HEK293 (cell line): ENCODE data around the gene EIF1AX.
A peak's percentile ranks its signal among the peaks of the same experiment; 100 is the strongest.

Experiments
- CTCF ChIA-PET: fragments of 350-600 bp; formaldehyde crosslinking; extraction: SDS; loops from one replicate; lab custom pipeline; 2021; ENCODE audit warnings: antibody characterized with exemption; lab: Yijun Ruan, JAX
- POLR2A ChIA-PET: fragments of 300-600 bp; formaldehyde crosslinking; extraction: SDS; loops from one replicate; lab custom pipeline; 2020; ENCODE audit warnings: antibody characterized with exemption, inconsistent platforms; lab: Yijun Ruan, JAX
- H3K27ac ChIP-seq: fragments of 200-500 bp; sonication (Bioruptor generic); 2 replicates; pipeline ENCODE4 v1.5.1; 2014; ENCODE audit warnings: low read depth, low read length, control low read depth, inconsistent platforms; ENCODE audit errors: extremely low read depth
- H3K36me3 ChIP-seq, 2 experiments: fragments of 200-500 bp in 1 of 2; sonication (Bioruptor generic) in 1 of 2; 1 replicate in 1 of 2; 2 replicates in 1 of 2; pipeline ENCODE4 v1.5.1; 2014 to 2017; ENCODE audit warnings: inconsistent platforms in 2 of 2, low read length in 2 of 2; ENCODE audit not compliant: control insufficient read depth in 2 of 2, insufficient read depth in 1 of 2
- H3K4me1 ChIP-seq: fragments of 200-500 bp; sonication (Bioruptor generic); 2 replicates; pipeline ENCODE4 v1.5.1; 2014; ENCODE audit warnings: mild to moderate bottlenecking, low read length, inconsistent platforms; ENCODE audit not compliant: control insufficient read depth, insufficient read depth
- H3K4me3 ChIP-seq: 2 replicates; pipeline ENCODE4 v1.5.1; 2011; ENCODE audit warnings: low read depth, mild to moderate bottlenecking, control low read depth, low read length, moderate library complexity
- H3K9me3 ChIP-seq: fragments of 200-500 bp; sonication (Bioruptor generic); 2 replicates; pipeline ENCODE4 v1.5.1; 2014; ENCODE audit warnings: low read depth, low read length, inconsistent platforms; ENCODE audit not compliant: control insufficient read depth, insufficient read depth
- GLI2 ChIP-seq: fragments of 450-650 bp; formaldehyde crosslinking; IDR thresholded peaks from 2 replicates; pipeline ENCODE4; 2017; ENCODE audit warnings: missing biosample characterization, missing genetic modification characterization, low read depth, borderline replicate concordance
- GLIS2 ChIP-seq: fragments of 450-650 bp; formaldehyde crosslinking; IDR thresholded peaks from 2 replicates; pipeline ENCODE4 v1.5.1; 2016; ENCODE audit warnings: missing biosample characterization, missing genetic modification characterization
- HOXC10 ChIP-seq: sonication (generic); formaldehyde crosslinking; IDR thresholded peaks from 2 replicates; pipeline ENCODE4 v1.8.1; 2023; ENCODE audit warnings: mild to moderate bottlenecking, missing genetic modification reagents
- HOXD13 ChIP-seq: sonication (generic); formaldehyde crosslinking; IDR thresholded peaks from 2 replicates; pipeline ENCODE4 v1.8.0; 2022; ENCODE audit warnings: missing genetic modification reagents, borderline replicate concordance
- KLF8 ChIP-seq: fragments of 450-650 bp; formaldehyde crosslinking; IDR thresholded peaks from 2 replicates; pipeline ENCODE4 v1.5.1; 2016; ENCODE audit warnings: missing biosample characterization, missing genetic modification characterization
- OVOL3 ChIP-seq: fragments of 450-650 bp; formaldehyde crosslinking; IDR thresholded peaks from 2 replicates; pipeline ENCODE4 v1.5.1; 2016; ENCODE audit warnings: missing biosample characterization, missing genetic modification characterization
- PBX3 ChIP-seq: sonication (generic); formaldehyde crosslinking; IDR thresholded peaks from 2 replicates; pipeline ENCODE4 v1.8.1; 2022; ENCODE audit warnings: mild to moderate bottlenecking, moderate library complexity, missing genetic modification reagents
- REPIN1 ChIP-seq: fragments of 450-650 bp; formaldehyde crosslinking; IDR thresholded peaks from 2 replicates; pipeline ENCODE4 v1.5.1; 2017; ENCODE audit warnings: missing biosample characterization, missing genetic modification characterization, low read depth
- SCRT1 ChIP-seq: fragments of 450-650 bp; formaldehyde crosslinking; IDR thresholded peaks from 2 replicates; pipeline ENCODE4 v1.5.1; 2016; ENCODE audit warnings: missing biosample characterization, missing genetic modification characterization, borderline replicate concordance
- SP3 ChIP-seq: fragments of 450-650 bp; formaldehyde crosslinking; IDR thresholded peaks from 2 replicates; pipeline ENCODE4 v1.5.1; 2016; ENCODE audit warnings: missing biosample characterization, missing genetic modification characterization
- TRIM28 ChIP-seq: IDR thresholded peaks from 2 replicates; pipeline ENCODE4 v1.6.1; 2011; ENCODE audit warnings: low read length, control low read depth, borderline replicate concordance
- ZBTB26 ChIP-seq: fragments of 450-650 bp; formaldehyde crosslinking; optimal IDR thresholded peaks from 2 replicates; pipeline ENCODE3; 2016; ENCODE audit warnings: missing biosample characterization, mild to moderate bottlenecking, missing genetic modification characterization
- ZBTB8A ChIP-seq: fragments of 450-650 bp; formaldehyde crosslinking; IDR thresholded peaks from 2 replicates; pipeline ENCODE4 v1.5.1; 2016; ENCODE audit warnings: missing biosample characterization, missing genetic modification characterization
- ZFHX2 ChIP-seq: fragments of 450-650 bp; formaldehyde crosslinking; conservative IDR thresholded peaks from 2 replicates; pipeline ENCODE4 v1.5.1; 2016; ENCODE audit warnings: missing biosample characterization, missing genetic modification characterization
- ZNF112 ChIP-seq: fragments of 450-650 bp; formaldehyde crosslinking; IDR thresholded peaks from 2 replicates; pipeline ENCODE4 v1.5.0; 2017; ENCODE audit warnings: missing biosample characterization, missing genetic modification characterization
- ZNF132 ChIP-seq: fragments of 450-650 bp; formaldehyde crosslinking; IDR thresholded peaks from 2 replicates; pipeline ENCODE4 v1.5.1; 2017; ENCODE audit warnings: missing biosample characterization, missing genetic modification characterization, borderline replicate concordance
- ZNF138 ChIP-seq: fragments of 450-650 bp; formaldehyde crosslinking; IDR thresholded peaks from 2 replicates; pipeline ENCODE4 v1.5.1; 2016; ENCODE audit warnings: missing biosample characterization, missing genetic modification characterization, borderline replicate concordance
- ZNF140 ChIP-seq: fragments of 450-650 bp; formaldehyde crosslinking; IDR thresholded peaks from 2 replicates; pipeline ENCODE4 v1.5.1; 2016; ENCODE audit warnings: missing biosample characterization, missing genetic modification characterization
- ZNF2 ChIP-seq: fragments of 450-650 bp; formaldehyde crosslinking; IDR thresholded peaks from 2 replicates; pipeline ENCODE4 v1.5.1; 2016; ENCODE audit warnings: missing biosample characterization, missing genetic modification characterization
- ZNF221 ChIP-seq: fragments of 450-650 bp; formaldehyde crosslinking; IDR thresholded peaks from 2 replicates; pipeline ENCODE4 v1.5.1; 2017; ENCODE audit warnings: missing biosample characterization, missing genetic modification characterization, borderline replicate concordance
- ZNF274 ChIP-seq, 2 experiments: fragments of 200-500 bp in 1 of 2; fragments of 450-650 bp in 1 of 2; sonication (Bioruptor generic) in 1 of 2; formaldehyde crosslinking in 1 of 2; IDR thresholded peaks; 2 replicates each; pipeline versions ENCODE4 v1.5.1 to v1.6.1; 2014 to 2016; ENCODE audit warnings: borderline replicate concordance in 1 of 2, inconsistent platforms in 1 of 2, low read length in 1 of 2, missing biosample characterization in 1 of 2, missing genetic modification characterization in 1 of 2
- ZNF280D ChIP-seq: fragments of 450-650 bp; formaldehyde crosslinking; IDR thresholded peaks from 2 replicates; pipeline ENCODE4 v1.5.1; 2016; ENCODE audit warnings: missing biosample characterization, missing genetic modification characterization
- ZNF366 ChIP-seq: fragments of 450-650 bp; formaldehyde crosslinking; conservative IDR thresholded peaks from 2 replicates; pipeline ENCODE4 v1.5.1; 2016; ENCODE audit warnings: missing biosample characterization, missing genetic modification characterization
- ZNF37A ChIP-seq: fragments of 450-650 bp; IDR thresholded peaks from 2 replicates; pipeline ENCODE4 v1.5.1; 2018; ENCODE audit warnings: missing biosample characterization, missing genetic modification characterization
- ZNF394 ChIP-seq: fragments of 450-650 bp; formaldehyde crosslinking; IDR thresholded peaks from 2 replicates; pipeline ENCODE4 v1.5.1; 2016; ENCODE audit warnings: missing biosample characterization, missing genetic modification characterization, mild to moderate bottlenecking, moderate library complexity, borderline replicate concordance
- ZNF549 ChIP-seq: fragments of 450-650 bp; IDR thresholded peaks from 2 replicates; pipeline ENCODE4 v1.5.1; 2018; ENCODE audit warnings: missing biosample characterization, missing genetic modification characterization, mild to moderate bottlenecking, inconsistent platforms, moderate library complexity
- ZNF664 ChIP-seq: fragments of 450-650 bp; formaldehyde crosslinking; IDR thresholded peaks from 2 replicates; pipeline ENCODE4 v1.5.1; 2016; ENCODE audit warnings: missing biosample characterization, missing genetic modification characterization
- ZNF701 ChIP-seq: fragments of 450-650 bp; formaldehyde crosslinking; IDR thresholded peaks from 2 replicates; pipeline ENCODE4 v1.5.1; 2016; ENCODE audit warnings: missing biosample characterization, missing genetic modification characterization
- ZNF704 ChIP-seq: fragments of 450-650 bp; formaldehyde crosslinking; IDR thresholded peaks from 2 replicates; pipeline ENCODE4 v1.5.1; 2016; ENCODE audit warnings: missing biosample characterization, missing genetic modification characterization
- ZNF707 ChIP-seq: fragments of 450-650 bp; formaldehyde crosslinking; IDR thresholded peaks from 2 replicates; pipeline ENCODE4 v1.5.1; 2016; ENCODE audit warnings: missing biosample characterization, missing genetic modification characterization
- ZNF792 ChIP-seq: fragments of 450-650 bp; formaldehyde crosslinking; IDR thresholded peaks from 2 replicates; pipeline ENCODE4 v1.5.1; 2016; ENCODE audit warnings: missing biosample characterization, missing genetic modification characterization
- ZNF843 ChIP-seq: fragments of 450-650 bp; formaldehyde crosslinking; IDR thresholded peaks from 2 replicates; pipeline ENCODE4 v1.5.1; 2016; ENCODE audit warnings: missing biosample characterization, missing genetic modification characterization

EIF1AX gene

GRCh38 chrX:20116577-20117240 is 24.9 kb downstream of the EIF1AX start, which contains the start of gene MAP7D2:
Gene MAP7D2 (minus strand): TSS chrX:20116907. CDS start chrX:20116879, 28 bp downstream.
- Histone ChIP-seq H3K9me3 (no peaks in the 10 kb centered on the region), H3K36me3 (no peaks in the 10 kb centered on the region), H3K4me3 (peak within 1 kb of the TSS; percentile 35), H3K27ac (no peak within 1 kb of the TSS), H3K4me1 (peaks cover 3% of the 10 kb centered on the region; the same call in 1 of the 2 replicates)
- ChIA-PET POLR2A (no interaction called here), CTCF (no interaction called here)
- TF ChIP-seq ZNF701 (tag by site-specific recombination) (no peak), GLIS2 (0 out of 2 replicates have a peak, but pooled peaks have one; percentile 17), ZNF221 (no peak), ZNF132 (tag by site-specific recombination) (no peak), SCRT1 (tag by site-specific recombination) (no peak), ZNF394 (tag by site-specific recombination) (no peak), ZFHX2 (tag by site-specific recombination) (peak; percentile 29; the same call in 1 of the 2 replicates), ZNF366 (no peak), ZNF274 (IDR thresholded peaks at IDR 0.05; ENCODE audit: low read length) (no peak), ZNF274 (tag by site-specific recombination; IDR thresholded peaks at IDR 0.05; ENCODE audit: borderline replicate concordance) (no peak), ZNF549 (tag by site-specific recombination) (no peak), HOXC10 (CRISPR knock-in tag) (0 out of 2 replicates have a peak, but pooled peaks have one; percentile 53), SP3 (tag by site-specific recombination) (no peak), ZNF664 (tag by site-specific recombination) (no peak), ZNF112 (tag by site-specific recombination) (no peak), KLF8 (no peak), ZNF138 (tag by site-specific recombination) (no peak), ZNF704 (tag by site-specific recombination) (no peak), ZNF280D (no peak), OVOL3 (tag by site-specific recombination) (no peak), ZNF707 (tag by site-specific recombination) (no peak), HOXD13 (no peak), PBX3 (CRISPR knock-in tag) (peak; percentile 69; the same call in 1 of the 2 replicates), ZNF792 (tag by site-specific recombination) (no peak), ZBTB8A (tag by site-specific recombination) (no peak), ZNF2 (tag by site-specific recombination) (0 out of 2 replicates have a peak, but pooled peaks have one; percentile 40), ZNF140 (tag by site-specific recombination) (no peak), ZNF843 (tag by site-specific recombination) (no peak), TRIM28 (peak; percentile 54; the same call in 1 of the 2 replicates), ZNF37A (tag by site-specific recombination) (no peak), ZBTB26 (tag by site-specific recombination) (peak; percentile 56), GLI2 (tag by site-specific recombination) (no peak), REPIN1 (tag by site-specific recombination) (no peak)
